Kidney epithelial cell (primary cell): ENCODE results near the gene VAV2. TPM values are rescaled to one million over a fixed set of nuclear protein-coding genes. Genes with fewer than 3 reads are reported as not detected.

Source experiments
- DNase-seq: peaks from one replicate; pipeline ENCODE4 v3.0.0-alpha.2; 2010; ENCODE audit warnings: low read depth
- H3K27me3 ChIP-seq: 2 replicates; pipeline ENCODE4 v1.6.0; 2011; ENCODE audit warnings: low read length; ENCODE audit not compliant: control insufficient read depth, insufficient read depth
- H3K36me3 ChIP-seq: 2 replicates; pipeline ENCODE4 v1.5.1; 2011; ENCODE audit warnings: low read length; ENCODE audit not compliant: control insufficient read depth, insufficient read depth
- H3K4me3 ChIP-seq: 2 replicates; pipeline ENCODE4 v1.5.1; 2011; ENCODE audit warnings: low read depth, mild to moderate bottlenecking, control low read depth, low read length
- total RNA-seq: library from RNA; depleted of rRNA; stranded (reverse); fragments of >200 nt; gene quantifications from 2 replicates; pipeline ENCODE4 v1.2.3, GENCODE V29; 2015
- TF ChIP-seq, protein P1 (sequence below): IDR thresholded peaks from 2 replicates; pipeline ENCODE4 v1.5.1; 2011; ENCODE audit warnings: mild to moderate bottlenecking, moderate library complexity, low read length, control low read depth, inconsistent platforms; ENCODE audit not compliant: insufficient read depth, poor library complexity, severe bottlenecking

Gene VAV2
- total RNA-seq, 1 donor from 2014 or later = 37.8 TPM

GRCh38 chr9:133946840-133947486 is 45.2 kb downstream of the VAV2 start:
- no peaks in the 10 kb centered on the region for H3K36me3 ChIP-seq
- no peak overlapping the region for H3K4me3 ChIP-seq
- no peaks in the 10 kb centered on the region for H3K27me3 ChIP-seq
- no peak for DNase-seq
- TF ChIP-seq, protein P1, sequence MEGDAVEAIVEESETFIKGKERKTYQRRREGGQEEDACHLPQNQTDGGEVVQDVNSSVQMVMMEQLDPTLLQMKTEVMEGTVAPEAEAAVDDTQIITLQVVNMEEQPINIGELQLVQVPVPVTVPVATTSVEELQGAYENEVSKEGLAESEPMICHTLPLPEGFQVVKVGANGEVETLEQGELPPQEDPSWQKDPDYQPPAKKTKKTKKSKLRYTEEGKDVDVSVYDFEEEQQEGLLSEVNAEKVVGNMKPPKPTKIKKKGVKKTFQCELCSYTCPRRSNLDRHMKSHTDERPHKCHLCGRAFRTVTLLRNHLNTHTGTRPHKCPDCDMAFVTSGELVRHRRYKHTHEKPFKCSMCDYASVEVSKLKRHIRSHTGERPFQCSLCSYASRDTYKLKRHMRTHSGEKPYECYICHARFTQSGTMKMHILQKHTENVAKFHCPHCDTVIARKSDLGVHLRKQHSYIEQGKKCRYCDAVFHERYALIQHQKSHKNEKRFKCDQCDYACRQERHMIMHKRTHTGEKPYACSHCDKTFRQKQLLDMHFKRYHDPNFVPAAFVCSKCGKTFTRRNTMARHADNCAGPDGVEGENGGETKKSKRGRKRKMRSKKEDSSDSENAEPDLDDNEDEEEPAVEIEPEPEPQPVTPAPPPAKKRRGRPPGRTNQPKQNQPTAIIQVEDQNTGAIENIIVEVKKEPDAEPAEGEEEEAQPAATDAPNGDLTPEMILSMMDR = no peak

DNA sequence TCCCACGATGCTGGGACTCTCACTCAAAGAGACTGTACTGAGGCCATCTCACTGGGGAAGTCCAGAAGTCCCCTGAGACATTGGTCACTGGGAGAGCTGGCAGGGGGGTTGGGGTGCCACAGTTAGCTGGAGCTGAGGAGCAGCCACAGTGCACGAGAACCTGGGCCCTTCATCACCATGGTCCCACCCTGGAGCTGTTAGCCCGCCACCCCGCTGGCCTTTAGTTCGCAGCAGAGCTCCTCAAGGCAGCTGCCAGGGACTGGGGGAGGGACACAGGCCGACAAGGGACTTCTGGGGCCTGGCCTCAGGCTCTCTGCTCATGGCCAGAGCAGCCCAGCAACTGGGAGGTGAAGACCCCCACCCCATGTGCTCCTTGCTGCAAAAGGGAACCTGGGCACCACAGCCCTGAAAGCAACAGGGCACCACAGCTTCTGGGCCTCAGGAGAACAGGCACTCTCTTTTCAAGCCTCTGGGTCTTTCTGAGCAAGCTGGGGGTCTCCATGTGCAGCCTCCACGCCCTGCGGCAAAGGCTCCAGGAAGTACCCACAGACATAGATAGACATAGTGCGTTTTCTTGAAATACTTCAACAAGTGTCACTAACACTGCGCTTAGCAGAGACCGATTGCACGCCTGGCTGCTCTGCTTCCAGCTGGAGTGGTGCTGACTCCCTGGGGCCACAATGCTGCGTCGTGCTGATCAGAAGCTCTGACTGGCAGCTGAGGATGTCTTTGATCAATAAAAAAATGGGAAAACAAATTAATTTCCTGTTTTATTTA is 46.0 kb downstream of the VAV2 start:
- Histone ChIP-seq H3K4me3 (no peak overlapping the region), H3K36me3 (no peaks in the 10 kb centered on the region), H3K27me3 (no peaks in the 10 kb centered on the region)
- no peak for DNase-seq
- TF ChIP-seq, protein P1 = no peak

GRCh38 chr9:133945314-133945975 is 46.7 kb downstream of the VAV2 start:
- no peaks in the 10 kb centered on the region for H3K27me3 ChIP-seq
- H3K36me3 ChIP-seq = no peaks in the 10 kb centered on the region
- TF ChIP-seq, protein P1 = no peak
- DNase-seq = no peak
- no peak overlapping the region for H3K4me3 ChIP-seq

DNA sequence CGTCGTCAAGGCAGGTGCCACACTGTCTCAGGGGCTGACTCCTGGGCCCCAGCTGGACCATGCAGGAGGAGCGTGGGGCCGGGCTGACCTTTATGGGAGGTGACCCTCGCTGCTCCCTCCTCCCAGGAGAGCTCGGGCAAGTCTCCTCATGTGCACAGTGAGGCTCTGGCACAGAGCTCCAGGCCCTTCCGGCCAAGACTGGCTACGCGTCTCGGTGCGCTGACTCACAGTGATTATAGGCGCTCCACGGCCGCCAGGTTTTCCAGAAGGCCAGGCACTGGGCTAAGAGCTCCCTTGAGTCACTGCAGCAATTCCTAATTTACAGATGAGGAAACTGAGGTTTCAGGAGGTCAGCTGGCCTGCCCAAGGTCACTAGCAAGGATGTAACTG is 47.4 kb downstream of the VAV2 start:
- Histone ChIP-seq H3K4me3 (no peak overlapping the region), H3K27me3 (no peaks in the 10 kb centered on the region), H3K36me3 (no peaks in the 10 kb centered on the region)
- TF ChIP-seq, protein P1 = no peak
- peak; percentile 59 for DNase-seq

DNA sequence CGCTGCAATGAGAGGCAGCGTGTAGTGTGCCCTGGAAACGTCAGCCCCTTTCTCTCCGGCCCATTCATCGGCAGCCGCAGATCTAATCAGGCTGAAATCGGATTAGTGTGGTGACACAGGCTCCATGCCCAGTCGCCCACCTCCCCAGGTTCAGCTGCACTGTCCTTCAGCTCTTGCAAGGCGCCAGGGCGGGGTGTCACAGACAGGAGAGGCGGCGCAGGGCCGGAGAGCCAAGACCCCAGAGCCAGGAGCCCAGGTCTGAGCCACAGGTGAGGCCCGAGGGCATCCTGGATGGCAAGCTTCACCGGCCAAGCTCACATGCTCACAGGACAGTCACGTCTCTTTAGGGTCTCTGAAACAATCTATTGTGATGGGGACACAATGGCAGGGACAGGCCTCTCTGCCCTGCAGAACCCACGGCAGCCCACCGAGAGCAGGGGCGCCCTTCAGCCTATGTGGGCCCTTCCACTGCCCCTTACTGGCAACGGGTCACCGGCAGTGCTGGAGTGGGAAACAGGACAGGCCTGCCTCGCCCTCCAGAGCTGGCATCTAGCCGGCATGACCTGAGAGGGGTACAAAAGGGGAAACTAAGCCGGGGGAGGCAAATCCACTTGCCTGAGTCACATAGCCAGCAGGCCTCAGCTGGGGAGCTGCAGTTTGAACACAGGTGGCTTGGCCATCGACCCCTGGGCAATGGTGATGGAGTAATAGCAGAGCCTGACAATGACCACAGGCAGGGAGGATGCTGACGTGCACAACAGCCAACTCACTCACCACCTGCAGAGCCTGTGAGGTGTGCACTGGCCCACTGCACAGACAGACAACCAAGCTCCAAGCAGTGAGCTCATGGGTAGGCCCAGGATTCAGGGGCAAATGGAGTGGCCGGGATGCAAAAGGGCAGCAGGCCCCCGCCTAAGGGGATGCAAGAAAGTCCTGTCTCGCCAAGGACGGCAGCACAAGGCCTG is 48.1 kb downstream of the VAV2 start:
- Histone ChIP-seq H3K27me3 (no peaks in the 10 kb centered on the region), H3K36me3 (no peaks in the 10 kb centered on the region), H3K4me3 (no peak overlapping the region)
- TF ChIP-seq, protein P1 = no peak
- peak; percentile 83 for DNase-seq
